Omental fat pad (tissue), 4 donors: Measurements from ENCODE around the gene MIA3. TPM values are rescaled to one million over a fixed set of nuclear protein-coding genes. Genes with fewer than 3 reads are reported as not detected.

ENCODE experiments used
- ATAC-seq: fragments of 150-250 bp; one replicate; pipeline ENCODE4 v1.9.1; 2016; ENCODE audit warnings: mild to moderate bottlenecking, moderate library complexity; ENCODE audit not compliant: low FRiP score
- DNase-seq: peaks from one replicate; pipeline ENCODE4 v3.0.0-alpha.2; 2019; ENCODE audit warnings: low spot score
- total RNA-seq, 4 donors: library from RNA; depleted of rRNA; stranded (reverse); fragments of >200 nt; gene quantifications; one replicate each; pipeline ENCODE4 v1.1.0, GENCODE V29; 2016
- TF ChIP-seq, protein P1 (sequence below), 3 donors: fragments of 450-650 bp; IDR thresholded peaks; one replicate each; pipeline ENCODE4 v1.5.1; 2016 to 2017; ENCODE audit warnings: antibody characterized with exemption in 3 of 3, mild to moderate bottlenecking in 3 of 3, moderate library complexity in 2 of 3

Gene MIA3
- total RNA-seq, 4 donors from 2014 or later: 33.3 to 98.2 (median 52.4) TPM

DNA sequence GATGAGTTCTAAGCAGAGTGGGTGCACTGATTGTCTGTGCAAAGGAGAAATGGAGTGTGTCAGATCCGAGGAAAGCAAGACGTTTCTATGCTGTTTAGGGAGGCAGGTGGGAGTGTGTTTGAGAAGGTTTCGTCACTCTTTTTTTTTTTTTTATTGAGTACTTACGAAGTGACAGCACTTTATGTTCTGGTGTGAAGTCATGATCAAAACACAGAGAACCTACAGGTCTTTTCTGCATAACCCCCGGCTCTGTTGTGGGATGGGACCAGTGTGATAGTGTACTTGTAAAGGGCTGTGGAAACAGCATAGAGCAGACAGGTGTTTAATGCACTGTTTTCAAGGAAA is 26.7 kb downstream of the MIA3 start:
- ATAC-seq (peak; percentile 7), DNase-seq (no peak)
- TF ChIP-seq, protein P1, sequence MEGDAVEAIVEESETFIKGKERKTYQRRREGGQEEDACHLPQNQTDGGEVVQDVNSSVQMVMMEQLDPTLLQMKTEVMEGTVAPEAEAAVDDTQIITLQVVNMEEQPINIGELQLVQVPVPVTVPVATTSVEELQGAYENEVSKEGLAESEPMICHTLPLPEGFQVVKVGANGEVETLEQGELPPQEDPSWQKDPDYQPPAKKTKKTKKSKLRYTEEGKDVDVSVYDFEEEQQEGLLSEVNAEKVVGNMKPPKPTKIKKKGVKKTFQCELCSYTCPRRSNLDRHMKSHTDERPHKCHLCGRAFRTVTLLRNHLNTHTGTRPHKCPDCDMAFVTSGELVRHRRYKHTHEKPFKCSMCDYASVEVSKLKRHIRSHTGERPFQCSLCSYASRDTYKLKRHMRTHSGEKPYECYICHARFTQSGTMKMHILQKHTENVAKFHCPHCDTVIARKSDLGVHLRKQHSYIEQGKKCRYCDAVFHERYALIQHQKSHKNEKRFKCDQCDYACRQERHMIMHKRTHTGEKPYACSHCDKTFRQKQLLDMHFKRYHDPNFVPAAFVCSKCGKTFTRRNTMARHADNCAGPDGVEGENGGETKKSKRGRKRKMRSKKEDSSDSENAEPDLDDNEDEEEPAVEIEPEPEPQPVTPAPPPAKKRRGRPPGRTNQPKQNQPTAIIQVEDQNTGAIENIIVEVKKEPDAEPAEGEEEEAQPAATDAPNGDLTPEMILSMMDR (IDR thresholded peaks at IDR 0.05): no peak

GRCh38 chr1:222652676-222653075 is 34.8 kb downstream of the MIA3 start:
- no peak for ATAC-seq
- no peak for DNase-seq
- TF ChIP-seq, protein P1 (IDR thresholded peaks at IDR 0.05): no peak

- no peak for ATAC-seq
- TF ChIP-seq, protein P1 (IDR thresholded peaks at IDR 0.05): no peak
- DNase-seq: no peak
These were observed 35.4 kb downstream of the MIA3 start for GRCh38 chr1:222653178-222653827.

- TF ChIP-seq, protein P1 (IDR thresholded peaks at IDR 0.05): no peak
- DNase-seq: no peak
- peak; percentile 70 for ATAC-seq
These were observed 37.0 kb downstream of the MIA3 start for GRCh38 chr1:222654849-222655248.

- ATAC-seq: no peak
- TF ChIP-seq, protein P1 (IDR thresholded peaks at IDR 0.05): no peak
- no peak for DNase-seq
These were observed 38.7 kb downstream of the MIA3 start for GRCh38 chr1:222656391-222657155.

GRCh38 chr1:222657899-222658298 is 40.0 kb downstream of the MIA3 start:
- TF ChIP-seq, protein P1 (IDR thresholded peaks at IDR 0.05): no peak
- no peak for DNase-seq
- ATAC-seq: no peak
